HepG2 (cell line): ENCODE data around the gene TRIM4. TPM values are rescaled to one million over a fixed set of nuclear protein-coding genes. Genes with fewer than 3 reads are reported as not detected.

Experiments used
- ATF7 ChIP-seq, 2 experiments: fragments of 450-650 bp in 1 of 2; sonication (generic) in 1 of 2; formaldehyde crosslinking in 1 of 2; IDR thresholded peaks; 2 replicates each; pipeline versions ENCODE4 v1.4.0 to v1.6.1; 2016 to 2020; ENCODE audit warnings: antibody characterized with exemption in 1 of 2, mild to moderate bottlenecking in 1 of 2, missing genetic modification reagents in 1 of 2
- CCDC6 ChIP-seq: sonication (generic); formaldehyde crosslinking; IDR thresholded peaks from 2 replicates; pipeline ENCODE4 v1.8.1; 2022; ENCODE audit warnings: mild to moderate bottlenecking, missing genetic modification reagents, moderate library complexity
- DMAP1 ChIP-seq: IDR thresholded peaks from 2 replicates; pipeline ENCODE4 v1.6.1; 2016
- ELF1 ChIP-seq: sonication (generic); formaldehyde crosslinking; IDR thresholded peaks from 2 replicates; pipeline ENCODE4 v1.4.0; 2020; ENCODE audit warnings: missing genetic modification reagents
- ELF3 ChIP-seq: IDR thresholded peaks from 2 replicates; pipeline ENCODE4 v1.6.1; 2016; ENCODE audit warnings: missing genetic modification reagents, missing compliant biosample characterization
- ESRRA ChIP-seq: sonication (generic); formaldehyde crosslinking; IDR thresholded peaks from 2 replicates; pipeline ENCODE4 v1.5.1; 2020; ENCODE audit warnings: mild to moderate bottlenecking, low read depth, missing genetic modification reagents
- IRF2 ChIP-seq: IDR thresholded peaks from 2 replicates; pipeline ENCODE4 v1.6.1; 2018; ENCODE audit warnings: missing genetic modification reagents, missing compliant biosample characterization
- KDM2A ChIP-seq: sonication (generic); formaldehyde crosslinking; IDR thresholded peaks from 2 replicates; pipeline ENCODE4 v1.4.0; 2020; ENCODE audit warnings: low read depth, missing genetic modification reagents, borderline replicate concordance
- KLF11 ChIP-seq: IDR thresholded peaks from 2 replicates; pipeline ENCODE4 v1.6.1; 2016; ENCODE audit warnings: missing compliant biosample characterization
- KLF12 ChIP-seq: sonication (generic); formaldehyde crosslinking; IDR thresholded peaks from 2 replicates; pipeline ENCODE4 v1.4.0; 2020; ENCODE audit warnings: missing genetic modification reagents, borderline replicate concordance
- KLF13 ChIP-seq: sonication (generic); formaldehyde crosslinking; IDR thresholded peaks from 2 replicates; pipeline ENCODE4 v1.4.0; 2020; ENCODE audit warnings: mild to moderate bottlenecking, missing genetic modification reagents
- MED1 ChIP-seq: sonication (generic); formaldehyde crosslinking; IDR thresholded peaks from 2 replicates; pipeline ENCODE4 v1.4.0; 2020; ENCODE audit warnings: missing genetic modification reagents
- MXD4 ChIP-seq: IDR thresholded peaks from 2 replicates; pipeline ENCODE4 v1.6.1; 2016; ENCODE audit warnings: mild to moderate bottlenecking, missing biosample characterization, missing genetic modification reagents
- PRPF4 ChIP-seq: fragments of 200-400 bp; formaldehyde crosslinking; IDR thresholded peaks from 2 replicates; pipeline ENCODE4 v1.6.1; 2016; ENCODE audit warnings: low read length, low read depth; ENCODE audit not compliant: poor library complexity, severe bottlenecking
- SAP130 ChIP-seq: IDR thresholded peaks from 2 replicates; pipeline ENCODE4 v1.6.1; 2016; ENCODE audit warnings: low read depth
- SOX5 ChIP-seq: IDR thresholded peaks from 2 replicates; pipeline ENCODE4 v1.6.1; 2016; ENCODE audit warnings: borderline replicate concordance
- SOX6 ChIP-seq, 2 experiments: fragments of 450-650 bp in 1 of 2; sonication (generic) in 1 of 2; formaldehyde crosslinking in 1 of 2; IDR thresholded peaks; 2 replicates each; pipeline versions ENCODE4 v1.4.0 to v1.6.1; 2017 to 2020; ENCODE audit warnings: antibody characterized with exemption in 1 of 2, mild to moderate bottlenecking in 1 of 2, missing genetic modification reagents in 1 of 2
- TCF7 ChIP-seq: sonication (generic); IDR thresholded peaks from 2 replicates; pipeline ENCODE4 v1.6.1; 2016; ENCODE audit warnings: antibody characterized with exemption, low read depth
- WIZ ChIP-seq: sonication (generic); formaldehyde crosslinking; IDR thresholded peaks from 2 replicates; pipeline ENCODE4 v1.5.1; 2020; ENCODE audit warnings: mild to moderate bottlenecking, missing genetic modification reagents
- ZBTB7B ChIP-seq: sonication (generic); formaldehyde crosslinking; IDR thresholded peaks from 2 replicates; pipeline ENCODE4 v1.4.0; 2020; ENCODE audit warnings: missing genetic modification reagents
- ZNF644 ChIP-seq: IDR thresholded peaks from 2 replicates; pipeline ENCODE4 v1.6.1; 2016; ENCODE audit warnings: low read depth
- polyA plus RNA-seq, 8 experiments: library from polyadenylated mRNA; depleted of rRNA in 3 of 8; stranded (reverse) in 7 of 8; unstranded in 1 of 8; fragments of >200 nt; fragmentation: Illumina TruSeq in 4 of 8; extraction: Trizol in 4 of 8; gene quantifications; 2 replicates each; pipeline versions ENCODE4 v1.2.1 to v1.2.3, GENCODE V29; 2011 to 2016; ENCODE audit warnings: low read depth in 4 of 8, missing spikeins in 1 of 8, mixed read lengths in 1 of 8; ENCODE audit not compliant: insufficient read depth in 1 of 8
- total RNA-seq, 5 experiments: library from RNA; depleted of rRNA; stranded (reverse); fragments of >200 nt; fragmentation: Illumina TruSeq; extraction: Trizol; gene quantifications; 2 replicates each; pipeline ENCODE4 v1.2.3, GENCODE V29; 2016; ENCODE audit warnings: low read depth in 1 of 5
- TF ChIP-seq, protein P1 (sequence below): IDR thresholded peaks from 2 replicates; pipeline ENCODE4 v1.4.0; 2020; ENCODE audit warnings: mild to moderate bottlenecking, missing genetic modification reagents
- TF ChIP-seq, protein P2 (sequence below): IDR thresholded peaks from 2 replicates; pipeline ENCODE4 v1.6.1; 2018; ENCODE audit warnings: missing genetic modification reagents
- TF ChIP-seq, protein P3 (sequence below): sonication (generic); formaldehyde crosslinking; conservative IDR thresholded peaks from 2 replicates; pipeline ENCODE4 v1.4.0; 2020; ENCODE audit warnings: mild to moderate bottlenecking, missing genetic modification reagents, moderate library complexity

The TRIM4 gene
- total and polyA plus RNA-seq, 2 of the 13 experiments (the other 11 are each of a cell fraction or from before 2014, with no cell fraction given) = 17.6 to 21.7 TPM

DNA sequence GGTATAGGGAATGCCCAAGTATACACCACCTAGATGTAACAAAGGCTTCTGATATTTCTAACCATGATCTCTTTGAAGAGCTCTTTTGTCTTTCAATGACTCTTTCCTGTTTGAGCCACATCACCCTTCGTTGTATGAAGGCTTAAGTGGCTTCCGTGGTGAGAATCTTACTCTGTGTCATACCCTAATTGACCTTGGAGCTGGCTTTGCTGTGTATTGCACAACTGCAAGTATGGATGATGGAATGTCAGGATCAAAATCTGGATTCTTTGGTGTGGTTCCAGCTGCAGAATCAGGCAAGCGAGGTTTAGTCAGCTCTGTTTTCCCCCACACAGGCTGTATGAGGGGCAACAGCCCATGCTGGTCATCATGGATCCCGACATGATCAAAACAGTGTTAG lies 75.5 kb downstream of the TRIM4 start (continued):
- TF ChIP-seq ESRRA (CRISPR knock-in tag) (0 out of 2 replicates have a peak, but pooled peaks have one; percentile 63), MXD4 (CRISPR knock-in tag) (no peak), SOX5 (peak; percentile 71; the same call in 1 of the 2 replicates), SOX6 (IDR thresholded peaks at IDR 0.05) (no peak), SOX6 (CRISPR knock-in tag; IDR thresholded peaks at IDR 0.05) (peak; percentile 50; the same call in 1 of the 2 replicates), WIZ (CRISPR knock-in tag) (no peak), KDM2A (no peak), KLF11 (CRISPR knock-in tag) (0 out of 2 replicates have a peak, but pooled peaks have one; percentile 31), KLF13 (CRISPR knock-in tag) (no peak), SAP130 (CRISPR knock-in tag) (peak; percentile 57), CCDC6 (0 out of 2 replicates have a peak, but pooled peaks have one; percentile 37), DMAP1 (CRISPR knock-in tag) (no peak), ATF7 (IDR thresholded peaks at IDR 0.05) (no peak), ATF7 (CRISPR knock-in tag; IDR thresholded peaks at IDR 0.05) (no peak), TCF7 (0 out of 2 replicates have a peak, but pooled peaks have one; percentile 18), ZBTB7B (peak; percentile 41; the same call in 1 of the 2 replicates), KLF12 (CRISPR knock-in tag) (no peak), MED1 (CRISPR knock-in tag) (peak; percentile 66), ELF1 (CRISPR knock-in tag) (peak; percentile 38; the same call in 1 of the 2 replicates), PRPF4 (no peak), IRF2 (CRISPR knock-in tag) (0 out of 2 replicates have a peak, but pooled peaks have one; percentile 32), ELF3 (CRISPR knock-in tag) (peak; percentile 76), ZNF644 (CRISPR knock-in tag) (peak; percentile 93)
- TF ChIP-seq, protein P1, sequence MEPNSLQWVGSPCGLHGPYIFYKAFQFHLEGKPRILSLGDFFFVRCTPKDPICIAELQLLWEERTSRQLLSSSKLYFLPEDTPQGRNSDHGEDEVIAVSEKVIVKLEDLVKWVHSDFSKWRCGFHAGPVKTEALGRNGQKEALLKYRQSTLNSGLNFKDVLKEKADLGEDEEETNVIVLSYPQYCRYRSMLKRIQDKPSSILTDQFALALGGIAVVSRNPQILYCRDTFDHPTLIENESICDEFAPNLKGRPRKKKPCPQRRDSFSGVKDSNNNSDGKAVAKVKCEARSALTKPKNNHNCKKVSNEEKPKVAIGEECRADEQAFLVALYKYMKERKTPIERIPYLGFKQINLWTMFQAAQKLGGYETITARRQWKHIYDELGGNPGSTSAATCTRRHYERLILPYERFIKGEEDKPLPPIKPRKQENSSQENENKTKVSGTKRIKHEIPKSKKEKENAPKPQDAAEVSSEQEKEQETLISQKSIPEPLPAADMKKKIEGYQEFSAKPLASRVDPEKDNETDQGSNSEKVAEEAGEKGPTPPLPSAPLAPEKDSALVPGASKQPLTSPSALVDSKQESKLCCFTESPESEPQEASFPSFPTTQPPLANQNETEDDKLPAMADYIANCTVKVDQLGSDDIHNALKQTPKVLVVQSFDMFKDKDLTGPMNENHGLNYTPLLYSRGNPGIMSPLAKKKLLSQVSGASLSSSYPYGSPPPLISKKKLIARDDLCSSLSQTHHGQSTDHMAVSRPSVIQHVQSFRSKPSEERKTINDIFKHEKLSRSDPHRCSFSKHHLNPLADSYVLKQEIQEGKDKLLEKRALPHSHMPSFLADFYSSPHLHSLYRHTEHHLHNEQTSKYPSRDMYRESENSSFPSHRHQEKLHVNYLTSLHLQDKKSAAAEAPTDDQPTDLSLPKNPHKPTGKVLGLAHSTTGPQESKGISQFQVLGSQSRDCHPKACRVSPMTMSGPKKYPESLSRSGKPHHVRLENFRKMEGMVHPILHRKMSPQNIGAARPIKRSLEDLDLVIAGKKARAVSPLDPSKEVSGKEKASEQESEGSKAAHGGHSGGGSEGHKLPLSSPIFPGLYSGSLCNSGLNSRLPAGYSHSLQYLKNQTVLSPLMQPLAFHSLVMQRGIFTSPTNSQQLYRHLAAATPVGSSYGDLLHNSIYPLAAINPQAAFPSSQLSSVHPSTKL (CRISPR knock-in tag) = peak; percentile 89
- TF ChIP-seq, protein P2, sequence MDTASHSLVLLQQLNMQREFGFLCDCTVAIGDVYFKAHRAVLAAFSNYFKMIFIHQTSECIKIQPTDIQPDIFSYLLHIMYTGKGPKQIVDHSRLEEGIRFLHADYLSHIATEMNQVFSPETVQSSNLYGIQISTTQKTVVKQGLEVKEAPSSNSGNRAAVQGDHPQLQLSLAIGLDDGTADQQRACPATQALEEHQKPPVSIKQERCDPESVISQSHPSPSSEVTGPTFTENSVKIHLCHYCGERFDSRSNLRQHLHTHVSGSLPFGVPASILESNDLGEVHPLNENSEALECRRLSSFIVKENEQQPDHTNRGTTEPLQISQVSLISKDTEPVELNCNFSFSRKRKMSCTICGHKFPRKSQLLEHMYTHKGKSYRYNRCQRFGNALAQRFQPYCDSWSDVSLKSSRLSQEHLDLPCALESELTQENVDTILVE (CRISPR knock-in tag) = peak; percentile 75
- TF ChIP-seq, protein P3, sequence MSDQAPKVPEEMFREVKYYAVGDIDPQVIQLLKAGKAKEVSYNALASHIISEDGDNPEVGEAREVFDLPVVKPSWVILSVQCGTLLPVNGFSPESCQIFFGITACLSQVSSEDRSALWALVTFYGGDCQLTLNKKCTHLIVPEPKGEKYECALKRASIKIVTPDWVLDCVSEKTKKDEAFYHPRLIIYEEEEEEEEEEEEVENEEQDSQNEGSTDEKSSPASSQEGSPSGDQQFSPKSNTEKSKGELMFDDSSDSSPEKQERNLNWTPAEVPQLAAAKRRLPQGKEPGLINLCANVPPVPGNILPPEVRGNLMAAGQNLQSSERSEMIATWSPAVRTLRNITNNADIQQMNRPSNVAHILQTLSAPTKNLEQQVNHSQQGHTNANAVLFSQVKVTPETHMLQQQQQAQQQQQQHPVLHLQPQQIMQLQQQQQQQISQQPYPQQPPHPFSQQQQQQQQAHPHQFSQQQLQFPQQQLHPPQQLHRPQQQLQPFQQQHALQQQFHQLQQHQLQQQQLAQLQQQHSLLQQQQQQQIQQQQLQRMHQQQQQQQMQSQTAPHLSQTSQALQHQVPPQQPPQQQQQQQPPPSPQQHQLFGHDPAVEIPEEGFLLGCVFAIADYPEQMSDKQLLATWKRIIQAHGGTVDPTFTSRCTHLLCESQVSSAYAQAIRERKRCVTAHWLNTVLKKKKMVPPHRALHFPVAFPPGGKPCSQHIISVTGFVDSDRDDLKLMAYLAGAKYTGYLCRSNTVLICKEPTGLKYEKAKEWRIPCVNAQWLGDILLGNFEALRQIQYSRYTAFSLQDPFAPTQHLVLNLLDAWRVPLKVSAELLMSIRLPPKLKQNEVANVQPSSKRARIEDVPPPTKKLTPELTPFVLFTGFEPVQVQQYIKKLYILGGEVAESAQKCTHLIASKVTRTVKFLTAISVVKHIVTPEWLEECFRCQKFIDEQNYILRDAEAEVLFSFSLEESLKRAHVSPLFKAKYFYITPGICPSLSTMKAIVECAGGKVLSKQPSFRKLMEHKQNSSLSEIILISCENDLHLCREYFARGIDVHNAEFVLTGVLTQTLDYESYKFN (CRISPR knock-in tag) = peak; percentile 39; the same call in 1 of the 2 replicates
